Limb (tissue), 2 donors: ENCODE measurements around the gene ASPRV1.

Experiments used
- DNase-seq, 2 donors: peaks; one replicate each; pipeline ENCODE4 v3.0.0-alpha.2; 2016; ENCODE audit errors: extremely low spot score in 2 of 2

The ASPRV1 gene

GRCh38 chr2:69989009-69989408, 27.6 kb upstream of the ASPRV1 start:
- no peak for DNase-seq

GRCh38 chr2:69988086-69988635, 26.7 kb upstream of the ASPRV1 start:
- DNase-seq = no peak

GRCh38 chr2:69986691-69987090, 25.3 kb upstream of the ASPRV1 start:
- no peak for DNase-seq

- no peak for DNase-seq
Measured at GRCh38 chr2:69985688-69986087, 24.3 kb upstream of the ASPRV1 start.

- DNase-seq = no peak
Measured at GRCh38 chr2:69985216-69985615, 23.8 kb upstream of the ASPRV1 start.

GRCh38 chr2:69983392-69983966, 22.0 kb upstream of the ASPRV1 start:
- DNase-seq = no peak

GRCh38 chr2:69979902-69980807, 18.7 kb upstream of the ASPRV1 start:
- DNase-seq = peak in 1 of 2 donors; percentile 16

GRCh38 chr2:69977906-69978482, 16.6 kb upstream of the ASPRV1 start:
- no peak for DNase-seq

GRCh38 chr2:69977186-69977585, 15.8 kb upstream of the ASPRV1 start:
- DNase-seq = no peak

- DNase-seq = no peak
Measured at GRCh38 chr2:69975853-69976462, 14.5 kb upstream of the ASPRV1 start.

GRCh38 chr2:69975136-69975852, 13.9 kb upstream of the ASPRV1 start:
- DNase-seq = no peak

GRCh38 chr2:69973335-69973735, 11.9 kb upstream of the ASPRV1 start:
- DNase-seq = no peak

GRCh38 chr2:69972822-69973221, 11.4 kb upstream of the ASPRV1 start:
- no peak for DNase-seq

- no peak for DNase-seq
Measured at GRCh38 chr2:69969991-69970390, 8.6 kb upstream of the ASPRV1 start.

GRCh38 chr2:69969126-69969983, 7.9 kb upstream of the ASPRV1 start:
- DNase-seq = no peak

- no peak for DNase-seq
Measured at GRCh38 chr2:69968609-69969008, 7.2 kb upstream of the ASPRV1 start.

- DNase-seq = no peak
Measured at GRCh38 chr2:69966496-69966895, 5.1 kb upstream of the ASPRV1 start.

GRCh38 chr2:69965756-69966445, 4.5 kb upstream of the ASPRV1 start:
- DNase-seq = no peak

GRCh38 chr2:69964353-69964841, 3.0 kb upstream of the ASPRV1 start:
- no peak for DNase-seq
